NCI-H2227 (cell line): ENCODE results near the gene PANK2.
"Not testable (repeated sequence)": the region's sequence is repeated elsewhere in the genome, so short reads cannot be mapped to it uniquely, and the experiment has no call there.

Experiments used
- DNase-seq: peaks from one replicate; lab custom pipeline; 2025; ENCODE audit not compliant: unreplicated experiment; lab: John Stamatoyannopoulos, UW

The PANK2 gene

DNA sequence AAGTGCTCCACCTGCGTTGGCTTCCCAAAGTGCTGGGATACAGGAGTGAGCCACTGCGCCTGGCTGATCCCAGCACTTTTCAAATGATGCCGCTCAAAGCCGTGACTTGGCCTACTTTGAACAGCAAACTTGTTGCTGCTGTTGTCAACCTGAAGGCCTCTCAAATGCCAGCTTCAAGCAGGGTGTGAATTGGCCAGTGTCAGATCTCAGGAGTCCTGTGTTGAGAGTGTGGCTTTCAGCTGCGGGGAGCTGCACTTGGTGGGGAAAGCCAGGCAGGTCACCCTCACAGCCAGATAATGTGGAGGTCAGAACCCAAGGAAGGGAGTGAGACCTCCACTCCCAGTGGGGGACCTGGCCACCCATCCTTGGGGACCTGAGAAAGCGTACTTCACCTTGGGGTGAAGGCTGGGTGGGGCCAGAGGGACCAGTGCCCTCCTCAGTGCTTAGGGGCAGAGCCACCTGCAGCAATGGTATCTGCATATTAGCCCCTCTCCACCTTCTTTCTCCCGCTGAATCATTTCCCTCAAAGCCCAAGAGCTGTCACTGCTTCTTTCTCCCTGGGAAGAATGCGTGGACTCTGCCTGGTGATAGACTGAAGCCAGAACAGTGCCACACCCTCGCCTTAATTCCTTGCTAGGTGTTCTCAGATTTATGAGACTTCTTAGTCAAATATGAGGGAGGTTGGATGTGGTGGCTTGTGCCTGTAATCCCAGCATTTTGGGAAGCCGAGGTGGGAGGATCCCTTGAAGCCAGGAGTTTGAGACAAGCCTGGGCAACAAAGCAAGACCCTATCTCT, 19.1 kb upstream of the PANK2 start:
- no peak for DNase-seq

DNA sequence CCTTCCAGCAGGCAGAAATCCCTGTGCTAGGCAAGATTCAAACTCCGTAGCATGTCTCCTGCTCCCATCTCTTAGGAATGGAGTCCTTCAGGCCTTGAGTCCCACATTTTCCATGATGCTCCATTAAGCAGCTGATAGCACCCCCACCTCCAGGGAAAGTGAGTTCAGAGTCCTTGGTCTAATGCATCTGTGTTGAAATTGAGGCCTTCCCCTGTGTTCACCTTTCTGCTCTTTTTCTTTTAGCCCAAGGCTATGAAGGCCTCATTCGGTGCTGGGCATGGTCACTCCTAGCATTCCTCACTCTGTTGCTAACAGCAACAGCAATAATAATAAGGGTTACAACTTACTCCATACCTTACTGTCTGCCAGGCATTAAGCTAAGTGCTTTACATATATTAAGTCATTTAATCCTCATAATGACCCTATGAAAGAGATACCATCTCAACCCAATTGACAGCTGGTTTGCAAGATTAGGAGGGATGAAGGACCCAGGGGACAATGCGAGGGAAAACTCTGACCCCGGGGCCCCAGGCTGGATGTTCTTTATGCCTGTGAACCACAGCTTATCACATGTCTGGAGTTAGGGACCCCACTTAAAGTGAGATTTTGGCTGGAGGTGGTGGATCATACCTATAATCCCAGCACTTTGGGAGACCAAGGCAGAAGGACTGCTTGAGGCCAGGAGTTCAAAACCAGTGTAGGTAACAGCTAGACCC, 17.5 kb upstream of the PANK2 start:
- DNase-seq: no peak

DNA sequence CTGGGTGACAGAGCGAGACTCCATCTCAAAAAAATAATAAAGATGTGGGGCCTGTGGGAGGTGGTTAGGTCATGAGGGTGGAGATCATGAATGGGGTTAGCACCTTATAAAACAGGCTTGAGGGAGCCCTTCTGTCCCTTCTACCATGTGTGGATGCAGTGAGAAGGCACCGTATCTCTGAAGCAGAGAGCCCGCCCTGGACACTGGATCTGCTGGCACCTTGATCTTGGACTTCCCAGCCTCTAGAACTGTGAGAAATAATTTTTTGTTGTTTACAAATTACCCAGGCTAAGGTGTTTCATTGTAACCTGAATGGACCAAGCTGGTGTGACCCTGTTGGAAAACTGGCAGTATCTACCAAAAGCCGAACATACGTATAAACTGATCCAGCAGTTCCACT, 15.7 kb upstream of the PANK2 start:
- DNase-seq: no peak

GRCh38 chr20:3874194-3874844, 14.9 kb upstream of the PANK2 start:
- no peak for DNase-seq

DNA sequence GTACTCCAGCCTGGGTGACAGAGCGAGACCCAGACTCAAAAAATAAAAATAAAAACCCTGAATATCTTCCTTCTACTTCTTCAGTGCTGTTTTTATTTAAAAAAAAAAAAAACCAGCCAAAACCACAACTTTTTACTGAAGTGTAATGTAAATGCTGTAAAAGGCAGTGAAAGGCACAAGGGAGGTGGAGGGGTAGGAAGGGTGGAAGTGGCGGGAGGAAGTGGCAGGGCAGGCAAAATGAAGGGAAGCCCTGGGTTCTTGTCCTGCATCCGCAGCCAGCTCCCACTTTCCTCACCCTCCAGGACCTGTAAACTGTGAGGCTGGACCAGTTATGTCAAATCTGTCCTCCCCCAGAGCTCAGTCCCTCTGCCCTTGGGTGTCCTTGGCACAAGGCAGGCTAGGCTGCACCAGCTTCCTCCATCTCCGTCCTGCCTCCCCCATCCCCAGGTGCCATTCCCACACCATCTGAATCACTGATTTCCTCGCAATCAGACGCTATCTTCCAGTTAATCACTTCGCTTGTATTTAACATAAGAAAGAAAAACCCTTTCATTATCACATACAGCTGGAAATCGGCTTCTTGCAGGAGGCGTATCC, 13.7 kb upstream of the PANK2 start:
- peak; percentile 78 for DNase-seq

- DNase-seq: peak; percentile 78
These were observed 13.2 kb upstream of the PANK2 start for GRCh38 chr20:3876000-3876399.

DNA sequence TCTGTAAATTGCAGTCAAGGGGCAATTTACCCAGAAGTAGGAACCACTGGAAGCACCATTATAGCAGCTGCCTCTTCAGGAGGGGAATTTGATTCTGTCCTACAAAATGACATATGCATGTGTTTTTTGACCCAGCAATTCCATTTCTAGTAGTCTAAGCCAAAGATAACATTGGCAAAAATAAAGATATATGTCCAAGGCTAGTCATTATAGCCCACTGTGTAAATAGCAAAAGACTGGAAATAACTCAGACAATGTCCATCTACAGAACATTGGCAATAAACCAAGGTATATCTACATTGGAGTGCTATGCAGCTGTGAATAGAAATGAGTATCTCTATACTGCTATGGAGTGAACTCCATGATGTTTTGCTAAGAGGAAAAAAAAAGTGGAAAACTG, 12.5 kb upstream of the PANK2 start:
- DNase-seq: peak; percentile 82

GRCh38 chr20:3878921-3879274, 10.3 kb upstream of the PANK2 start:
- not testable (repeated sequence) for DNase-seq

- DNase-seq: no peak
These were observed 3.5 kb upstream of the PANK2 start for GRCh38 chr20:3885715-3886114.

DNA sequence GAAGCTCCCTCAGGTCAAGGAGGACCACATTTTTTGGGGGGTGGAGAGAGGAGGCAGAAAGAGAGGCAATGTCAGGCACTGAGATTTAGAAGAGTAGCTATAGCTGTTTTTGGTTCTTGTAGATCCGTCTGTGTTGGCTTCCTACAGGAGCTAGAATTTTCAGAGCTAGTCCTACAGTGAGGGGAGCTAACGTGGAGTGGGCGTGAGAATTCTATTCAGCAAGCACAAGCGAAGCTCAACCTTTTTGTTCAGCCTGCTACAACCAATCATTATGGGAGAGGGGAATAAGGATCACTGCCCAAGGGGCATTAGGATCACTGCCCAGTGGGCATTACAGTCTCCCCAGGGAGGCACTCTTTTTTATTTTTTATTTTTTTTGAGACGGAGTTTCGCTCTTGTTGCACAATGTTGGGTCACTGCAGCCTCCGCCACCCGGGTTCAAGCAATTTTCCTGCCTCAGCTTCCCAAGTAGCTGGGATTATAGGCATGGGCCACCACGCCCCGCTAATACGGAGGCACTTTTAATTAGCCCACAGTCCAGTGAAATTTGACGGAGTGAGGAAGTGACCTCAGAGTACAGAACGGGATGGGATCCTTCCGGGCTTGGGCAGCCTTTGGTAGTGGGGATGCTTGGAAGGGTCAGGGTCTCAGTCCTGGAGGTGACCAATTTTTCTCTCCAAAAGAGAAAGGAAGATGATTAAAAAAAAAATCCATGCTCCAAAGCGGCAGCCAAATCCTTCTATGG, 1.1 kb upstream of the PANK2 start:
- peak; percentile 61 for DNase-seq

DNA sequence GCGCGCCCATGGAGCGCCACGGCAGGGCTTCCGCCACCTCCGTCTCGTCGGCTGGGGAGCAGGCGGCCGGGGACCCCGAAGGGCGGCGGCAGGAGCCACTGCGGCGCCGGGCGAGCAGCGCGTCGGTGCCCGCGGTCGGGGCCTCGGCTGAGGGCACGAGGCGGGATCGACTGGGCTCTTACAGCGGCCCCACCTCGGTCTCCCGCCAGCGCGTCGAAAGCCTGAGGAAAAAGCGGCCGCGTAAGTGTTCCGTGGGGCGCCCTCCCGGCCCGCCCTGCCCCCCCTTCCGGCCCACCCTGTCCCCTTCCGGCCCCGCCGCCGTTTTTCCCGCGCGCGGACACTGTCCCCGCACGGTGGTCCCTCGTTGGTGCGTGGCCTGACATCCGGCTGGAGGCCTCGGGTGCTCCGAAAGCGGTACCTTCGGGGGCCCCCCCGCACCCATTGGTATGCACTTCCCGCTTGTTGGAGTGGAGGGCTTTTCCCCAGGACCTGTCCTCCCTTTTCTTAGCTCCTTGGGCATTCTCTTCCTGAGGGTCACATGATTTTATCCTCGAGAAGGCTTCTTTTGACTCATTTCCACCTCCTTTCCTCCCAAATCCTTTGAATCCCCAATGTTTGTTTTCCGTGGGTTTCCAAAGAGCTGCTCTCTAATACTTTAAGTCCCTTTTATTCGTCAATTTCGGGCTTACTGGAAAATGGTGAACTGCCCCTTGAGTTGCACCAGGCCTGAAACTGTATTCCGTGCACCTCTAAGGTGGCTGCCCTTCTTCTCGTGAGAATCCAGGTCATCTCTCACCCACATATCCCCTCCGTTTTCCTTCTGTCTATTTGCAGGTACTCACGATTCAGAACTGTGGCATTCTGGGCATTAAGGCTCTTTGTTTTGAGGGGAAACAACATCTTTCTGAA, 556 bp downstream of the PANK2 start:
- DNase-seq: peak; percentile 56

DNA sequence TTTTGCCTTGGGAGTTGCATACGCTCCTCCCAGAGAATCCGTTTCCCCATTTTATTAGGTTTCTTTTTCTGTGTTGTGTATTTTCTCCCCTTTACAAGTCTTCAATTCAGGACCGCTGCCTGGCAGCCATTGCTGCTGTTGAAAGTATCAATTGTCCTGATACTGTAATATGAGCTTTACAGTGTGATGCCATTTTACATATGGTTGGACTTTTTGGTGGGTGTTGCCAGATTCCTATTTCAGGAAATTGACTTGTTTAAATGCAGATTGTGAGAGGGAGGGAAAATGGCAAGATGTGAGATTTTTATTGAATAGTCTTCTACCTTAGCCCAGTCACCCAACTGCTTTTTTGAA, 1.2 kb downstream of the PANK2 start:
- peak; percentile 18 for DNase-seq

DNA sequence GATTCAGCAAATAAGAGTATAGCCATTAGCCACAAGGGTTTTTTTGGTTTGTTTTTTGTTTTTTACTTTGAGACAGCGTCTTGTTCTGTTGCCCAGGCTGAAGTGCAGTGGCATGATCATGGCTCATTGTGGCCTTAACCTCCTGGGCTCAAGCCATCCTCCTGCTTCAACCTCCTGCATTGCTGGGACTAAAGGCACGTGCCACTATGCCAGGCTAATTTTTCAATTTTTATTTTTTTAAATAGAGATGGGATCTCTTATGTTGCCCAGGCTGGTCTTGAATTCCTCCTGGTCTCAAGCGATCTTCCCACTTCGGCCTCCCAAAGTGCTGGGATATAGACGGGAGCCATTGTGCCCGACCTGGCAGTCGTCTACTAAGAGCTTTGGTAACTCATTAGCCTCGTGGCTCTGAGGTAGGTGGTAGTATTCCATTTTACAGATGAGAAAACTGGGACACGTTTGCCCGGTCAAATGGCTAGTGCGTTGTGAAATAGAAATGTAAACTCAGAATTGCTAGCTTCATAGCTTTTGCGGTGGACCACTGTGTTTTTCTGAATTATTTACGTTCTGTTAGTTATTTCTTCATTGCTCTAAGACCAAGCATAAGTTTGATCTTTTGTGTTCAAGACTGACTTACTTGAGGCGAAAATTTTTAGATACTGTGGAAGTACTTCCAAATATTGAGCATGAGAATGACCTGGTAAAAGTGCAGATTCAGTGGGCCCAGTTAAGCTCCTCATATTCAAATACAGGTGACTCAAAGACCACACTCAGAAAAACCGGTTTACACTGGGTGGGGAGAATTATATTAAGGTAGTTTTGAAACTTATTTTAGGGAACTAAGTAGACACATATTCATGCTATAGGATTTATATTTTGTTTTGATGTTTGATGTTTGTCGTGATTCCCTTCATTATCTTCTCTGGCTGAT, 2.1 kb downstream of the PANK2 start:
- no peak for DNase-seq

DNA sequence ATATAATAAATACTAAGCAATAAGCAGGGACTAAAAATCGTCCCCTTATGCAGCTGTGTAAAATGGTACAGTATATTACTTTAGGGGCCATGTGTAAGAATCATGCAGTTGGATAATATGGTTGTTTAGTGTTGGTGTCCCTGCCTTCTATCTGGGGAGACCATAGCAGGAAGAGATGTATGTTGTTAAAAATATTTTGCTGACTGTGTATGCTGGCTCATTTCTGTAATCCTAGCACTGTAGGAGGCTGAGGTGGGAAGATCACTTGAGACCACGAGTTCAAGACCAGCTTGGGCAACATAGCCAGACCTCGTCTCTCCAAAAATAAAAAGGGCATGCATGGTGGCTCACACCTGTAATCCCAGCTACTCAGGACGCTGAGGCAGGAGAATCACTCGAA, 5.6 kb downstream of the PANK2 start:
- no peak for DNase-seq

DNA sequence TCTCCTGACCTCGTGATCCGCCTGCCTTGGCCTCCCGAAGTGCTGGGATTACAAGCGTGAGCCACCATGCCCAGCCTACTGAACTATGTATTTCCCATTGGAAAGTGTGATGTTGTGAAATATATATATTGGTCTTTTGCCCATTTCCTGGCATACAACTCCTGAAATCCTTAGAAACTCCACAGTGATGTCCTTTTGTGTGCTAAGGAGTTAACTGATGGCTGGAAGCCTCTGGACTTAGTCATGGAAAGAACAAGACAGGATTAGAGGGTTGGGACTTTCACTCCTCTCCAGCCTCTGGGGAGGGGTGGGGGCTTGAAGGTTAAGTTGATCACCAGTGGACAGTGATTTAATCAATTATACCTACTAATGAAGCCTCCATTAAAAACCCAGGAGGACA, 7.1 kb downstream of the PANK2 start:
- DNase-seq: no peak

DNA sequence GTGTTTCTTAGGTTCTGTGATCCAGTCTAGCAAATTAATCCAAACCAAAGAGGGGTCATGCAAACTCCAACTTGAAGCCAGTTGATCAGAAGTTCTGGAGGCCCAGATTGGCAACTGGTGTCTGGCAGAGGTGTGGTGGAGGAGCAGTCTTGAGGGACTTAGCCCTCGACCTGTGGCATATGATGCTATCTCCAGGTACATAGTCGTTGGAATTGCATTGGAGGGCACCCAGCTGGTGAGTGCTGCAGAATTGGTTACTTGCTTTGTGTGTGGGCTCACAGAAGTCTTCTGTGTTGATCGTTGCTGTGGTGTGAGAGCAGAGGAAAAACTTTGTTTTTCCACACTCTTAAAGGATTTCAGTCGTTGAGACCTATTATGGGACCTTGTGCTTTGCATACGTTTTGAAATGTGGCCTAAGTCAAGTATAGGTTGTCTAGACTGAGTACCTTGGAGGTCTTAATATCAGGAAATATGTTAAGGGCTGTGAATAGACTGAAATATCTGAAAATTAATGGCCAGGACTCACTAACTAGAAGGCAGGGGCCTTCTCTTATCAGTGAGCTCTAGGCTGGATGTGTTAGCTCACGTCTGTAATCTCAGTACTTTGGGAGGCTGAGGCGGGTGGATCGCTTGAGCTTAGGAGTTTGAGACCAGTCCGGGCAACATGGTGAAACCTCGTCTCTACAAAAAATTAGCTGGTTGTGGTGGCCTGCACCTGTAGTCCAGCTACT, 7.8 kb downstream of the PANK2 start:
- DNase-seq: no peak

DNA sequence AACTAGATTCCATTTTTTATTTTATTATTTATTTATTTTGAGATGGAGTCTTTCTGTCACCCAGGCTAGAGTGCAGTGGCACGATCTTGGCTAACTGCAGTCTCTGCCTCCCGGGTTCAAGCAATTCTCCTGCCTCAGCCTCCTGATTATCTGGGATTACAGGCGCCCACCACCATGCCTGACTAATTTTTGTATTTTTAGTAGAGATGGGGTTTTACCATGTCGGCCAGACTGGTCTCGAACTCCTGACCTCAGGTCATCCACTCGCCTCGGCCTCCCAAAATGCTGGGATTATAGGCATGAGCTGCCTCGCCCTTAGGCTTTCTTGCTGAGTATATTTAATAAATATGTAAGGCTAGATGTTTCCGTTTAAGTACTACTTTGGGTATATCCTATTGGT, 9.0 kb downstream of the PANK2 start:
- DNase-seq: not testable (repeated sequence)

- DNase-seq: no peak
These were observed 9.5 kb downstream of the PANK2 start for GRCh38 chr20:3898639-3899038.
